IMR-90 (cell line): Measurements from ENCODE around the gene C10orf105. TPM values are rescaled to one million over a fixed set of nuclear protein-coding genes. Genes with fewer than 3 reads are reported as not detected.

Source experiments
- ATAC-seq: fragments of 200-7000 bp; cut with Tn5 transposase; 2 replicates; pipeline ENCODE4 v1.9.1; 2020; ENCODE audit warnings: low read depth, mild to moderate bottlenecking, moderate library complexity
- BruUV-seq: library from RNA; stranded (reverse); fragments of 400-500 nt; replicated peaks from 2 replicates; lab custom pipeline; 2021; lab: Mats Ljungman, UMichigan
- CTCF ChIA-PET: fragments of 300-600 bp; formaldehyde crosslinking; extraction: SDS; loops from one replicate; lab custom pipeline; 2021; ENCODE audit warnings: antibody characterized with exemption; lab: Yijun Ruan, JAX
- POLR2A ChIA-PET: fragments of 300-600 bp; sonication (Branson Sonifier 250); formaldehyde crosslinking; loops from one replicate; lab custom pipeline; 2022; ENCODE audit warnings: antibody characterized with exemption; ENCODE audit not compliant: unreplicated experiment; lab: Charles Lee
- DNase-seq: peaks from one replicate; pipeline ENCODE4 v3.0.0; 2013
- H2AFZ ChIP-seq: replicated peaks from 2 replicates; pipeline ENCODE3; 2013; ENCODE audit warnings: low read length, mild to moderate bottlenecking; ENCODE audit not compliant: poor library complexity
- H2AK5ac ChIP-seq: 2 replicates; pipeline ENCODE4 v1.6.1; 2013; ENCODE audit warnings: low read depth, low read length, inconsistent platforms
- H2AK9ac ChIP-seq: replicated peaks from 2 replicates; pipeline ENCODE3; 2013; ENCODE audit warnings: mild to moderate bottlenecking, low read depth, low read length, moderate library complexity; ENCODE audit not compliant: poor library complexity
- H2BK120ac ChIP-seq: 2 replicates; pipeline ENCODE4 v1.6.1; 2013; ENCODE audit warnings: low read depth, low read length, inconsistent platforms
- H2BK15ac ChIP-seq: 3 replicates; pipeline ENCODE4 v1.6.1; 2013; ENCODE audit warnings: low read depth, low read length, inconsistent platforms
- H2BK20ac ChIP-seq: 2 replicates; pipeline ENCODE4 v1.6.1; 2013; ENCODE audit warnings: low read depth, mild to moderate bottlenecking, inconsistent platforms, low read length, moderate library complexity
- H2BK5ac ChIP-seq: 2 replicates; pipeline ENCODE4 v1.6.1; 2013; ENCODE audit warnings: mild to moderate bottlenecking, low read depth, low read length, inconsistent platforms; ENCODE audit not compliant: poor library complexity, severe bottlenecking
- H3K14ac ChIP-seq: replicated peaks from 2 replicates; pipeline ENCODE4 v1.6.1; 2013; ENCODE audit warnings: low read depth, low read length, inconsistent platforms
- H3K18ac ChIP-seq: 2 replicates; pipeline ENCODE4 v1.6.1; 2013; ENCODE audit warnings: low read depth, low read length, control low read depth
- H3K23ac ChIP-seq: 2 replicates; pipeline ENCODE4 v1.6.1; 2013; ENCODE audit warnings: low read depth, low read length, inconsistent platforms
- H3K27ac ChIP-seq: 2 replicates; pipeline ENCODE4 v1.5.1; 2013; ENCODE audit warnings: mild to moderate bottlenecking, control low read depth, low read length; ENCODE audit not compliant: insufficient read depth
- H3K27me3 ChIP-seq: 2 replicates; pipeline ENCODE4 v1.6.1; 2013; ENCODE audit warnings: low read length; ENCODE audit not compliant: control insufficient read depth, insufficient read depth
- H3K36me3 ChIP-seq: 2 replicates; pipeline ENCODE4 v1.6.1; 2013; ENCODE audit warnings: low read length, mixed read lengths; ENCODE audit not compliant: control insufficient read depth, insufficient read depth
- H3K4ac ChIP-seq: 2 replicates; pipeline ENCODE4 v1.6.1; 2013; ENCODE audit warnings: low read depth, low read length, inconsistent platforms
- H3K4me1 ChIP-seq: 2 replicates; pipeline ENCODE4 v1.6.1; 2013; ENCODE audit warnings: low read length, mixed read lengths; ENCODE audit not compliant: control insufficient read depth, insufficient read depth
- H3K4me2 ChIP-seq: 2 replicates; pipeline ENCODE4 v1.6.1; 2013; ENCODE audit warnings: low read depth, mild to moderate bottlenecking, control low read depth, low read length, moderate library complexity
- H3K4me3 ChIP-seq: 2 replicates; pipeline ENCODE4 v1.5.1; 2013; ENCODE audit warnings: low read depth, mild to moderate bottlenecking, control low read depth, low read length, moderate library complexity; ENCODE audit not compliant: insufficient read depth
- H3K56ac ChIP-seq: 2 replicates; pipeline ENCODE4 v1.6.1; 2013; ENCODE audit warnings: low read length, inconsistent platforms; ENCODE audit not compliant: insufficient read depth; ENCODE audit errors: extremely low read depth
- H3K79me1 ChIP-seq, 2 experiments: 2 replicates each; pipeline ENCODE4 v1.6.1; 2013; ENCODE audit warnings: low read length in 2 of 2, inconsistent platforms in 1 of 2, low read depth in 1 of 2
- H3K9ac ChIP-seq: 2 replicates; pipeline ENCODE4 v1.6.1; 2013; ENCODE audit warnings: low read depth, low read length, control low read depth
- H3K9me1 ChIP-seq: 2 replicates; pipeline ENCODE4 v1.6.1; 2013; ENCODE audit warnings: low read length, inconsistent platforms; ENCODE audit not compliant: insufficient read depth
- H3K9me3 ChIP-seq: 2 replicates; pipeline ENCODE4 v1.6.1; 2013; ENCODE audit warnings: low read length; ENCODE audit not compliant: control insufficient read depth, insufficient read depth
- H4K20me1 ChIP-seq: 2 replicates; pipeline ENCODE4 v1.6.1; 2013; ENCODE audit warnings: low read length, inconsistent platforms; ENCODE audit not compliant: insufficient read depth
- H4K5ac ChIP-seq: 2 replicates; pipeline ENCODE4 v1.6.1; 2013; ENCODE audit warnings: mild to moderate bottlenecking, low read depth, low read length, control low read depth
- H4K8ac ChIP-seq, 2 experiments: 2 replicates each; pipeline ENCODE4 v1.6.1; 2013; ENCODE audit warnings: low read depth in 2 of 2, low read length in 2 of 2, control low read depth in 1 of 2, inconsistent platforms in 1 of 2
- H4K91ac ChIP-seq: 2 replicates; pipeline ENCODE4 v1.6.1; 2013; ENCODE audit warnings: low read depth, low read length, inconsistent platforms; ENCODE audit not compliant: insufficient read depth
- CHD1 ChIP-seq: IDR thresholded peaks from 2 replicates; pipeline ENCODE4 v1.6.1; 2012; ENCODE audit warnings: low read depth, low read length, improper control_type of control experiment
- CTCF ChIP-seq: conservative IDR thresholded peaks from 2 replicates; pipeline ENCODE4 v1.5.1; 2012; ENCODE audit warnings: mild to moderate bottlenecking, low read depth, low read length, improper control_type of control experiment
- ELK1 ChIP-seq: fragments of 150-350 bp; IDR thresholded peaks from 2 replicates; pipeline ENCODE4 v1.6.1; 2016; ENCODE audit warnings: low read depth, mild to moderate bottlenecking, low read length, moderate library complexity, borderline replicate concordance
- MAFK ChIP-seq: IDR thresholded peaks from 2 replicates; pipeline ENCODE4 v1.6.1; 2012; ENCODE audit warnings: low read depth, low read length, improper control_type of control experiment
- POLR2A ChIP-seq: IDR thresholded peaks from 2 replicates; pipeline ENCODE4 v1.6.1; 2012; ENCODE audit warnings: mild to moderate bottlenecking, low read depth, low read length
- WGBS, 2 experiments: methylation state at CpG; one replicate each; pipeline versions ENCODE4 v1.1.5 to v1.1.7; 2013; ENCODE audit warnings: missing lambda C conversion rate in 2 of 2; ENCODE audit not compliant: insufficient read length in 1 of 2; ENCODE audit errors: extremely low coverage in 2 of 2; 5-methylcytosine and 5-hydroxymethylcytosine counted together
- dilution Hi-C: fragments of 300-500 bp; cut with HindIII; formaldehyde crosslinking; loops from one replicate; pipeline ENCODE4 v1.14.3; 2018; ENCODE audit warnings: low sequenced_read_pairs; ENCODE audit not compliant: unreplicated experiment
- in situ Hi-C: fragments of 300-500 bp; cut with MboI; formaldehyde crosslinking; loops from 3 replicates; pipeline ENCODE4 v1.14.3; 2019; ENCODE audit warnings: low sequenced_read_pairs, inconsistent platforms, mixed read lengths
- intact Hi-C: fragments of 100-400 bp; cut with micrococcal nuclease; formaldehyde crosslinking; loops from 2 replicates; pipeline ENCODE4 v1.10.0; 2022
- polyA plus RNA-seq, 3 experiments: library from polyadenylated mRNA; depleted of rRNA; stranded (reverse); fragments of >200 nt; gene quantifications; 2 replicates each; pipeline ENCODE4 v1.2.3, GENCODE V29; 2012; ENCODE audit warnings: low replicate concordance in 1 of 3
- total RNA-seq: library from RNA; depleted of rRNA; stranded (reverse); fragments of >200 nt; gene quantifications from 2 replicates; pipeline ENCODE4 v1.2.3, GENCODE V29; 2012

C10orf105 gene
- total and polyA plus RNA-seq, 2 of the 4 experiments (the other 2 are of a cell fraction): under 0.01 TPM; not detected in 1

GRCh38 chr10:71705582-71705981, 14.0 kb downstream of the C10orf105 start:
- Histone ChIP-seq H3K9me1 (no peaks in the 10 kb centered on the region), H4K8ac (no peak overlapping the region), H3K4ac (no peak overlapping the region), H2BK20ac (no peak overlapping the region), H4K91ac (no peak overlapping the region), H3K4me2 (no peak overlapping the region), H3K27ac (no peak overlapping the region), H3K79me1 (no peaks in the 10 kb centered on the region), H2BK5ac (no peak overlapping the region), H3K27me3 (peaks cover 52% of the 10 kb centered on the region), H3K18ac (no peak overlapping the region), H2BK120ac (no peak overlapping the region), H2AFZ (peak overlapping the region; percentile 14), H2BK15ac (no peak overlapping the region), H3K23ac (no peak overlapping the region), H4K20me1 (no peaks in the 10 kb centered on the region), H3K14ac (no peak overlapping the region), H3K56ac (no peak overlapping the region), H3K4me3 (no peak overlapping the region), H3K4me1 (no peaks in the 10 kb centered on the region), H3K36me3 (no peaks in the 10 kb centered on the region), H3K9me3 (peaks cover 2% of the 10 kb centered on the region; the same call in 1 of the 2 replicates), H3K9ac (no peak overlapping the region), H2AK5ac (no peak overlapping the region), H4K5ac (no peak overlapping the region), H2AK9ac (no peak overlapping the region)
- in situ Hi-C loops: no loop called here
- ChIA-PET CTCF (interaction anchor here (1.1 kb wide), 1 partner anchor 9 kb away, joined by 3 read pairs; no protein-coding TSS in a partner anchor), POLR2A (no interaction called here)
- intact Hi-C loops: no loop called here
- no TSS peak for BruUV-seq
- no peak for TF ChIP-seq CHD1
- no peak for TF ChIP-seq POLR2A
- no peak for TF ChIP-seq MAFK
- no peak for TF ChIP-seq ELK1
- no peak for TF ChIP-seq CTCF
- DNase-seq (no peak), ATAC-seq (no peak)
- WGBS, 2 experiments: no CpG with 5 or more reads among the region's 2 CpGs
- dilution Hi-C loops: no loop called here
